HG02943 (cell line): Measurements from ENCODE around the gene ELOVL1.

ENCODE experiments used
- ATAC-seq: cut with Tn5 transposase; IDR thresholded peaks from one replicate; pipeline ENCODE4 v1.9.1; 2021; ENCODE audit warnings: mild to moderate bottlenecking, low read depth, moderate library complexity; ENCODE audit not compliant: unreplicated experiment

The ELOVL1 gene

DNA sequence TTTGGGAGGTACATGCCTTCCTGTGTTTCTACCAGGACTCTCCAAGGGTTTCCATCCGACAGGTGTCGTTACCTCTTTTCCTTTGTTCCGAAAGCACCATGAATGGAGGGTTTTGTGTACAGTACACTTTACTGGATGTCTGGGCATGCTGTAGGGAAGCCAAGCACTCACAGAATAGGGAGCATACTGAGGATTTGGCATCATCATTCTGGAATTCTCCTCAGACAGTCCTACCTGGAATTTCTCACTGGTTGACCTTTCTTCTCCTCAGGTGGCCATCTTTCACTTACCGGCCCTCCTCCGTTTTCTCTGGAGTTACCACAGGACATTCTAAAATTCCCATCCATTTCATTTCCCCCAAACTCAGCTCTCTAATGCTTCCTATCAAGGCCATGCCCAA is 36.1 kb downstream of the ELOVL1 start:
- no peak for ATAC-seq

DNA sequence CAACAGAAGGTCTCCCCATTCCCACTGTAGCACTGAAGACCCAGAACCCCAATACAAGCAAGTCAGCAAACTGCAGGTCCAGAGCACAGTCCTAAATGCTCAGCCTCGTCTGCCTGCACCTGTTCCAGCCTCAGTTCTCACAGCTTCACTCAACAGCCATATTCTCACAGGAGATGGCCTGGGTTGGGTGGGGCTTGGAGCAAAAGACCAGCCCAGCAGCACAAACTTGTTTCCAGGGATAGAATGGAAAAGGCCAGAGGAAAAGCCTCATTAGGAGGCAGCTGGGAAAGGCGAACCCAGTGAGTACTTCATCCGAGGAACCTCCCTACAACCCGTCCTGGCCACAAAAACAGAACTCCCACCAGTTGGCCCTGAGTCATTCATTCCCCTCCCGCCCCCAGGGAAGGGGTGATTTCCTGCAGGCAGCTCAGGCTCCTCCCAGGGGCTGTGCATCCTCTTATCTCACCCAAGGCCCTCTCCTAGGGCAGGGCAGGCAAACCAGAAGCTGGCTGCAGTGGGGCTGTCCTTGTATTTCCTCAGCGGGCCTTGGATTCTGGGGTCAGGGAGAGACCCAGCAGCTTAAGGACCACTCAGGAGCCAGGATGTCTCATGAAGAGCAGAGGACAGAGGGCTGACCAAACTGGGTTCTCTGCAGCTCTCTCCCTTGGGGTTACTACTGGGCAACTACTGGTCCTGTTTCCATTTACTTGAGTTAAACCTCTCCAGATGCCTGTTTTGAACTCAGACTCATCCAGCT is 37.6 kb downstream of the ELOVL1 start:
- ATAC-seq: no peak

DNA sequence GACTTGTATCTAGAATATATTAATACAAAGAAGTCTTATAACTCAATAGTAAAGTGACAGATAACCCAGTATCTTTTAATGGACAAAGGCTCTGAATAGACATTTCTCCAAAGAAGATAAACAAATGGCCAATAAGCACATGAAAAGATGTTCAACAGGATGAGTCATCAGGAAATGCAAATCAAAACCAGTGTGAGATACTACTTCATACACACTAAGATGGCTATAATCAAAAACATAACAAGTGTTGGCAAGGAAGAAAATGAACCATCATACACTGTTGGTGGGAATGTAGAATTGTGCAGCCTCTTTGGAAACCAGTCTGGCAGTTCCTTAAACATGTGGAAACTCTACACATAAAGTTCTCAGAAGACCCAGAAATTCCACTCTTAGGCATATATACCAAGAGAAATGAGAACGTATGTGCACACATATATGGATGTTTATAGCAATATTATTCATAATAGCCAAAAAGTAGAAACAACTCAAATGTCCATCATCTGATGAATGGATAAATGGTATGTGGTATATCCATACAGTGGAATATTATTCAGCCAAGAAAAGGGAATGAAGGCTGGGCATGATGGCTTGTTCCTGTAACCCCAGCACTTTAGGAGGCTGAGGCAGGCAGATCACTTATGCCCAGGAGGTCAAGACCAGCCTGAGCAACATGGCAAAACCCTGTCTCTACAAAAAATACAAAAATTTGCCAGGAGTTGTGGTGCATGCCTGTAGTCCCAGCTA is 40.1 kb downstream of the ELOVL1 start:
- no peak for ATAC-seq

DNA sequence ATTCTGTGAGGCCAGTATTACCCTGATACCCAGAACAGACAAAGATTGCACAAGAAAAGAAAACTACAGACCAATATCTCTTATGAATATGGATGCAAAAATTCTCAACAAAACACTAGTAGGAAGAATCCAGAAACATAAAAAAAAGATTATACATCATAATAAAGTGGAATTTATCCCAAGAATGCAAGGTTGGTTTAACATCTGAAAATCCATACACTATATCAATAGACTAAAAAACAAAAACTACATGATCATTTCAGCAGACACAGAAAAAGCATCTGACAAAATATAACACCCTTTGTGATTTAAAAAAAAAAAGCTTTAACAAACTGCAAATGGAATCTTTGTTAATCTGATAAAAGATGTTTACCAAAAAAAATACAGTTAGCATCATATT is 42.4 kb downstream of the ELOVL1 start:
- no peak for ATAC-seq

DNA sequence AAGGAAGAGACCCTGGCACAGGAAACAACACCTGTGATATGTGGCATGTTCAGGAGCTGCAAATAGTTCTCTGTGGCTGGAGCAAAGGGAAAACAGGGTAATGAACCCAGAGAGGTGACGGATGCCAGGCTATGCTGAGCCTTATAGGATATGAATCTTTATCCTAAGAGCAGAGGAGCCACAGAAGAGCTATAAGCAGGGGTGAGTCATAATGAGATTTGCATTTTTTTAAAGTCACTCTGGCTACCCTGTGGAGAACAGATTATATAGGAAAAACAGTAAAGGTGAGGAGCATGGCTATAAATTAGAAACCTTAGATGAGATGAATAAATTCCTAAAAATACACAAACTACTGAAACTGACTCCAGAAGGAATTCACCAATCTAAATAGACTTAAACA is 43.0 kb downstream of the ELOVL1 start:
- ATAC-seq: no peak

DNA sequence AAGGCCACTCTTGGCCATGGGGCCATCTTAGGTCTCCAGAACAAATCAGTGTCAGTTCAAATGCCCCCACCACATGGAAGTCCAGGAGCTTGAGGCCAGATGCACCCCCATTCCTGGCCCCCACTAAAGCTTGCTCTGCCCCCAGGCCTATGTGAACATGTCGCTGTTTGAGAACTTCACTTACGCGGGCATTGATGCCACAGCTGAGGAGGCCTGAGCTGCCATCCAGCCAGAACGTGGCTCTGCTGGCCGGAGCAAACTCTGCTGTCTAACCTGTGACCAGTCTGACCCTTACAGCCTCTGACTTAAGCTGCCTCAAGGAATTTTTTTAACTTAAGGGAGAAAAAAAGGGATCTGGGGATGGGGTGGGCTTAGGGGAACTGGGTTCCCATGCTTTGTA is 45.3 kb downstream of the ELOVL1 start:
- no peak for ATAC-seq

DNA sequence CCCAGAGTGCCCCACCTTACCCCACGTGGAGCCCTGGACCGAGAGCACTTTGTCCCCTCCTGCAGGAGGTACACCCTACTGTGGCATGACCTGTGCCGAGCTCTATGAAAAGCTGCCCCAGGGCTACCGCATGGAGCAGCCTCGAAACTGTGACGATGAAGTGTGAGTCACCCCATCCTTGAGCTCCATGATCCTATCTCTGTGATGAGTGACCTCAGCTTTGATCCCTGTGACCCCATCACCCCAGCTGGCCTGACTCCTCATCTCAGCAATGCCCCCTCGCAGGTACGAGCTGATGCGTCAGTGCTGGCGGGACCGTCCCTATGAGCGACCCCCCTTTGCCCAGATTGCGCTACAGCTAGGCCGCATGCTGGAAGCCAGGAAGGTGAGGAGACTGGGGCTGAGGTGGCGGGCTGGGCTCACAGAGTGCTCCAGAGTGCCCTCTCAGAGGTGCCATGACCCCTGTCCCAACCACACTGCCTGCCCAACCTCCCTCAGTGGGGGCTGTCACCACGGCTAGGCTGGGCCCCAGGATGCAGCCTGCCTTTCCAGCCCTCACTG is 46.4 kb downstream of the ELOVL1 start:
- ATAC-seq: no peak

DNA sequence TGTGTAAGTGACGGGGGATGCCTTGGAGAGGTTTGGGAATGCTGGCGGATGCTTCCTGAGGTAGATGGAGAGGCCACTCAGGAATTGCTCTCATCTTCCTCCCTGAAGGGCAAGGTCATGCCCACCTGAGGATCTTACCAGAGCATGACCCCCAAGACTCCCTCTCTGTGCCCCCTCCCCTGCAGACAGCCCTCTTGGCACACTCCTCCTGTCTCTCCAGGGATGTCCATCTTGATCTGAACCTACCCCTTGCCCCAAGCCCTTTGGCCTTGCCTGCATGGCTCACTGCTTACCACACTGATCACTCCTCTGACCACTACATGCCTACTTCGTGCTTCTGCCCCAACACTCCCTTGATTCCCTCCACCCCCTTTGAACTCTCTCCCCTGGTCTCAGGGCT is 48.0 kb downstream of the ELOVL1 start:
- no peak for ATAC-seq

DNA sequence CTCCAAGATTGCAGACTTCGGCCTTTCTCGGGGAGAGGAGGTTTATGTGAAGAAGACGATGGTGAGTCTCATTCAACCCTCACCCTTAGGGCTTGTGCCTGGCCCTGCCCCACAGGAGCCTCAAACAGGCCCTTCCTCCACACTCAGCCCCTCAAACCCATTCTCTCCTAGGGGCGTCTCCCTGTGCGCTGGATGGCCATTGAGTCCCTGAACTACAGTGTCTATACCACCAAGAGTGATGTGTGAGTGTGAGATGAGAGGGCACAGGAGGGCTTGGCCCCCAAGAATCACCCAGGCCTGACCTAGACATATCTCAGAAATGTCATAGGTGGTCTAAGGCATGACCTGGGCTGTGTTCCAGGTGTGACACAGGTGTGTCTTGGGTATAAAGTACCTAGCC is 48.5 kb downstream of the ELOVL1 start:
- no peak for ATAC-seq

DNA sequence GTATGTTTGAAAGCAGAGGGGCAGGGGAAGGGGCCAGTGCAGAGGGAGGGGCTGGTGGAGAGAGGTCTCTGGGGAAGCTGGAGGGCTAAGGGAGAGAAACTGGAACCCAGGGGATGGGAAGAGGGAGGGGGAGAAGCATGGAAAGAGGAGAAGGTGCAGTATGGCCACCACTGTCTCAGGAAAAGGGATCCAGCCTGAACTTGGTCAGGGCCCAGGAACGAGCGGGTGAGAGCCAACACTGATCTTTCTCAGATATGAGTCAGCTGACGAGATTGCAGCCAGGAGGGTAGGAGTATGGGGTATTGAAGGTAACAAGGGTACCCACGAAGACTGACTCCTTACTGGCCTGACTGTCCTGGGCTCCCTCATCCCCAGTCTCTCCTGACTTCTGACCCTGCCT is 49.0 kb downstream of the ELOVL1 start:
- ATAC-seq: no peak

DNA sequence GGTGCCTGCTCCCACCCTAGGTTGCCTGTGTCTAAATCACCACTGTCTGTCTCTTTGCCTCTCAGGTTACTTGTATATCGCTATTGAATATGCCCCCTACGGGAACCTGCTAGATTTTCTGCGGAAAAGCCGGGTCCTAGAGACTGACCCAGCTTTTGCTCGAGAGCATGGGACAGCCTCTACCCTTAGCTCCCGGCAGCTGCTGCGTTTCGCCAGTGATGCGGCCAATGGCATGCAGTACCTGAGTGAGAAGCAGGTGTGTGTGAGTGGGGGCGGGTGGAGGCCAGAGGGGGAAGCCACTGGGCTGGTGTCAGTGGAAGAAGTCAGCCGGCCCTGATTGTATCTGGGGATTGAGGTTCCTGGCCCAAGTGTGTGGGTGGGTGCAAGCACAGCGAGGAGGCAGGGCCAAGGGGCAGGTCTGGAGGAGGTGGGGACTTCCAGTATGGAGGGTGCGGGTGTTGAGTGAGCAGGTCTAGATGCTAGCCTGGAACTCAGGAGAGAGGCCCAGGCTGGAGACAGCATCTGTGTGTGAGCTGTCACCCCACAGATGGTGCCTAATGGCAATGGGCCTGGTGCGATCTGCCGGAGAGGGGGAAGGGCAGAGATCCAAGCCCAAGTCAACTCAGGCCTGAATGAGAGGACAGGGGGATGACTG is 49.9 kb downstream of the ELOVL1 start:
- no peak for ATAC-seq

DNA sequence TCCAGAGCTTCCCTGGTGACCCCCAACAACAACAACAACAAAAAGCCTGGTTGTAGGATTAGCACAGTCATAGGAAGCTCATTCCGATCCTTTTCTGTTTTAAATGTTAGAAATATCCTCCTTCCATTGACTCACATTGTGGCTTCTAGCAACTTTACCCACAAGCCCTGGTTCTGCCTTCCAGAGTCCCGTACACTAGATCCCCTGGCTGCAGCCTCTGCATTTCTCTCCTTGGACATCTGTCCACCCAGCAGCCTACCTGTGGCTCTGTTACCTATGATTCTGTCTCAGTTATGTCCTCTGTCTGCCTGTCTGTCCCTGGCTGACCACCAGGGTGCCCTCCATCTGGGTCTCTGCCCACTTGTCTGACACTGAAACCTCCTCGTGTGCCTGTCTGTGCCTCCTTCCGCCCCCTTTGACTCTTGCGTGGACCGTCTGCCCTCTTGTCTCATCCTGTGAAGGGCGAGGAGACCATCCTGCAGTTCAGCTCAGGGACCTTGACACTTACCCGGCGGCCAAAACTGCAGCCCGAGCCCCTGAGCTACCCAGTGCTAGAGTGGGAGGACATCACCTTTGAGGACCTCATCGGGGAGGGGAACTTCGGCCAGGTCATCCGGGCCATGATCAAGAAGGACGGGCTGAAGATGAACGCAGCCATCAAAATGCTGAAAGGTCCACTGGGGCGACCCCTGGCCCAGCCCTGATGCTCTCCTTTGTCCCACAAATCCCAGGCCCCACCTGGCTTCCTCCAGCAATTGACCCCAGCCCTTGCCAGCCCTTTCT is 50.9 kb downstream of the ELOVL1 start:
- no peak for ATAC-seq

DNA sequence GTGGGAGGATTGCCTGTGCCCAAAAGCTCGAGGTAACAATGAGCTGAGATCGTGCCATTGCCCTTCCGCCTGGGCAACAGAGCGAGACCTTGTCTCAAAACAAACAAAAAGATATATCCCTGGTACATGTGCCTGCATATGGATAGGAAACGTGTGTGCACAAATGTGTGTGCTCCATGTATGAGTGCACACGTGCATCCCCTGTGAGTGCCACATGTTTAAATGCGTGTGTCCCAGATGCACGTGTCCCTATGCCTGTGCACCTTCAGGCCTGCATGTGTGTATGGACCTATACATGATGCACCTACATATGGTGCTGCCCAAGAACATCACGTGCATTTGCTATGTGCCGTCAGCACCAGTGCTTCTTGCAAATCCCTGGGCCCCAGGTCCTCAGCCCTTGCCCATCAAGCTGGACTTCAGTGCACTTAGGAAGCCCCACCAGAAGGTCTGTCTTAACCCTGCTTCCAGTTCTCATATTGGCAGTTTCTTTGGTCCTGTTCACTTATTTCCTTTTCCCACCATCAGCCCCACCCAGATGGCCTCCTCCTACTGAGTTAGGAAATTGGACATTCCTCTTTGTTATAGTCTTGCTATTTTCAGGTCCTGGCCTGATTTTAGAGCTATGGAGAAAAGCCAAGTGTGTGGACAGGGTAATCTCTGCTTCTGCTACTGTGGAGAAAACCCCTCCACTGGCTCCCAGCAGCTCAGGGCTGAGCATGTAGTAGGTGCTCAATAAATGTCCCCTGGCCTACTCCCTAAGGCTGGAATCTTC is 51.7 kb downstream of the ELOVL1 start:
- ATAC-seq: no peak

DNA sequence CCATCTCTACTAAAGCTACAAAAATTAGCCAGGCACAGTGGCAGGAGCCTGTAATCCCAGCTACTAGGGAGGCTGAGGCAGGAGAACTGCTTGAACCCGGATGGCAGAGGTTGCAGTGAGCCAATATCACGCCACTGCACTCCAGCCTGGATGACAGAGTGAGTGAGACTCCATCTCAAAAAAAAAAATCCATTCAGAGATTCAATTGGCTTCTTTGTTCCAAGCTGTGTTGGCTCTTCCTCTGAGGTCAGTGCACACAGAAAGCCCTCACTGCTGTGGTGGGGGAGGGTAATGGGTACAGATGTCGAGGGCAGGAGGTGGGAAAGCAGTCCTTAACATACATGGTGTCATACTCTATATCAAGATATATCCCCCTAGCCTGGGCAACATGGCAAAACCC is 52.3 kb downstream of the ELOVL1 start:
- no peak for ATAC-seq

DNA sequence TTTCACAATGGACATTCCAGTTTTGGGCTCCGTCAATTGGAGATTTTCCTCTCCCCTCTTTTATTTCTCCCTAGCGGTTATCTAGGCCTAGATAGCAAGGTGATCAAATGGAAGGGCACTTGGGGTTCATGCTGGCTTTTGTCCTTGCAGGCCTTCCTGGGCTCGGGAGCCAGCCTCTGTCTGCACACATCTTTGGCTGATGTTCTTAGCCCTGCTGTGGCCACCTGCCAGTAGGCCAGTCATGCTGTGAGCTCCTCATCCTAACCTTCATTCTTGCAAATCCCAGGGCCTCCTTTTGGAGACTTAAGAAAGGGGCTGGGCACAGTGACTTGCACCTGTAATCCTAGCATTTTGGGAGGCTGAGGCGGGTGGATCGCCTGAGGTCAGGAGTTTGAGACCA is 53.6 kb downstream of the ELOVL1 start:
- ATAC-seq: no peak

DNA sequence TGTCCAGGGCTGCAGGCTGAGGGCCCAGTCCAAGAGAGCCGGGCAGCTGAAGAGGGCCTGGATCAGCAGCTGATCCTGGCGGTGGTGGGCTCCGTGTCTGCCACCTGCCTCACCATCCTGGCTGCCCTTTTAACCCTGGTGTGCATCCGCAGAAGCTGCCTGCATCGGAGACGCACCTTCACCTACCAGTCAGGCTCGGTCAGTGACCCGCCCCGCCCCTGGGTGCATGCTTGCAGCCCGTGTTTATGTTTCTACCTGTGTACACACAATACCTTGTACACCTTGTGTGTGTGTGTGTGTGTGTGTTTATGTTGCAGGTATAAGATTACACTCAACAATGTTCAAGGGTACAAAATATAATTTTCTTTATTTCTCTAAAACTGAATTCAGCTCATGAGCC is 54.0 kb downstream of the ELOVL1 start:
- ATAC-seq: no peak
